Heart right ventricle (tissue), 16 donors: ENCODE results near the gene PLA2G4A. TPM values are rescaled to one million over a fixed set of nuclear protein-coding genes. Genes with fewer than 3 reads are reported as not detected.
A peak's percentile ranks its signal among the peaks of the same experiment; 100 is the strongest.

Experiments
- ATAC-seq, 8 donors: fragments of 200-7000 bp; cut with Tn5 transposase; one replicate each; pipeline ENCODE4 v1.9.1; 2020; ENCODE audit warnings: mild to moderate bottlenecking in 8 of 8, moderate library complexity in 8 of 8, moderate number of reproducible peaks in 1 of 8
- DNase-seq, 2 donors: peaks; one replicate each; pipeline ENCODE4 v3.0.0-alpha.2; 2020
- H3K27ac ChIP-seq, 10 donors: fragments of 200-600 bp; sonication (generic) in 2 of 10; one replicate each; pipeline versions ENCODE4 v1.5.0 to v1.8.0; 2020 to 2022; ENCODE audit warnings: mild to moderate bottlenecking in 3 of 10
- H3K27me3 ChIP-seq, 7 donors: fragments of 200-600 bp; one replicate each; pipeline ENCODE4 v1.8.0; 2021 to 2022; ENCODE audit warnings: mild to moderate bottlenecking in 2 of 7
- H3K36me3 ChIP-seq, 9 donors: fragments of 200-600 bp; sonication (generic) in 1 of 9; one replicate each; pipeline versions ENCODE4 v1.5.0 to v1.8.0; 2020 to 2022; ENCODE audit warnings: mild to moderate bottlenecking in 2 of 9
- H3K4me1 ChIP-seq, 9 donors: fragments of 200-600 bp; sonication (generic) in 1 of 9; one replicate each; pipeline versions ENCODE4 v1.5.0 to v1.8.0; 2020 to 2022; ENCODE audit warnings: mild to moderate bottlenecking in 4 of 9
- H3K4me3 ChIP-seq, 10 donors: fragments of 200-600 bp; sonication (generic) in 2 of 10; one replicate each; pipeline versions ENCODE4 v1.5.0 to v1.8.0; 2020 to 2022; ENCODE audit warnings: mild to moderate bottlenecking in 7 of 10, moderate library complexity in 2 of 10
- H3K9me3 ChIP-seq, 11 donors: fragments of 200-600 bp in 10 of 11; sonication (generic) in 2 of 11; one replicate each; pipeline versions ENCODE4 v1.5.0 to v1.8.0; 2013 to 2022; ENCODE audit warnings: mild to moderate bottlenecking in 2 of 11, control low read depth in 1 of 11, moderate library complexity in 1 of 11
- WGBS, 2 donors: extraction: QIAGEN DNeasy Blood & Tissue Kit; methylation state at CpG; one replicate each; pipeline ENCODE4 v1.1.7; 2013; ENCODE audit warnings: inconsistent platforms in 1 of 2; 5-methylcytosine and 5-hydroxymethylcytosine counted together
- intact Hi-C, 10 donors: fragments of 100-400 bp; cut with DNase I; formaldehyde crosslinking; loops; one replicate each; pipeline versions ENCODE4 v1.11.1 to v1.14.2; 2022
- polyA plus RNA-seq, 2 donors: library from polyadenylated mRNA; stranded (reverse); fragments of 200-250 nt; gene quantifications; one replicate each; pipeline ENCODE4 v1.2.3, GENCODE V29; 2013
- total RNA-seq, 10 donors: library from RNA; stranded (reverse); fragmentation: NEBNext Ultra II Directional in 3 of 10; extraction: Animal tissue kit (Norgen Biotek cat#: 25700) in 3 of 10; gene quantifications; one replicate each; pipeline versions ENCODE4 v1.2.1 to v1.2.4, GENCODE V29; 2021 to 2023
- TF ChIP-seq, protein P1 (sequence below), 9 donors: fragments of 200-600 bp; sonication (generic) in 2 of 9; IDR thresholded peaks; one replicate each; pipeline versions ENCODE4 v1.5.0 to v1.8.0; 2021 to 2022; ENCODE audit warnings: antibody characterized with exemption in 9 of 9, mild to moderate bottlenecking in 5 of 9, moderate library complexity in 1 of 9
- donor health status: Arrhythmogenic right ventricular cardiomyopathy.
- donor health status: ischemic (EF 13 %, LVEDD 7.1; RV severe dilation, severe dysfunction).
- donor health status: healthy with polysubstance abuse.
- donor health status: DM: no; HTN: yes; CAD: no.
- donor health status: DM: no; HTN: no; CAD: no.
- donor health status: ischemic (EF 25% LVEDD 6.9; RV normal size, moderate dysfunction).
- donor health status: ischemic (EF 25% LVEDD 5.7; RV mildly dilated, moderate dysfunction).
- donor health status: healthy.
- donor health status: DM: yes; HTN: yes; CAD: no.
- donor health status: Ischemic cardiomyopathy.
- donor health status: ischemic (EF 35%, LVEDD 5.7; RV mildly dilated, moderate dysfunction).
- donor health status: nonischemic (EF 11% LVEDD 7.7; RV severe dilation, severe dysfunction).
- donor health status: DM: yes; HTN: yes; CAD: no.
- donor health status: PGD.
- donor health status: ischemic (EF 29% LVEDD 5.4; RV normal size, mild dysfunction).
- donor health status: nonischemic (EF 23%, LVEDD 6.1; RV moderate dilation, normal function).

Gene PLA2G4A
- total and polyA plus RNA-seq, 12 donors: 0.85 to 2.7 (median 1.9) TPM

GRCh38 chr1:186985889-186986491 lies 157.2 kb downstream of the PLA2G4A start:
- H3K4me1 ChIP-seq: peaks cover 0 to 5% (median 0%) of the 10 kb centered on the region in 9 donors
- H3K27me3 ChIP-seq: no peaks in the 10 kb centered on the region
- DNase-seq: peak in 1 of 2 donors; percentile 10
- H3K27ac ChIP-seq: no peak overlapping the region
- H3K4me3 ChIP-seq: no peak overlapping the region
- WGBS, 2 donors: 5 to 7% methylated on average over 2 of the region's 2 CpGs
- TF ChIP-seq, protein P1, sequence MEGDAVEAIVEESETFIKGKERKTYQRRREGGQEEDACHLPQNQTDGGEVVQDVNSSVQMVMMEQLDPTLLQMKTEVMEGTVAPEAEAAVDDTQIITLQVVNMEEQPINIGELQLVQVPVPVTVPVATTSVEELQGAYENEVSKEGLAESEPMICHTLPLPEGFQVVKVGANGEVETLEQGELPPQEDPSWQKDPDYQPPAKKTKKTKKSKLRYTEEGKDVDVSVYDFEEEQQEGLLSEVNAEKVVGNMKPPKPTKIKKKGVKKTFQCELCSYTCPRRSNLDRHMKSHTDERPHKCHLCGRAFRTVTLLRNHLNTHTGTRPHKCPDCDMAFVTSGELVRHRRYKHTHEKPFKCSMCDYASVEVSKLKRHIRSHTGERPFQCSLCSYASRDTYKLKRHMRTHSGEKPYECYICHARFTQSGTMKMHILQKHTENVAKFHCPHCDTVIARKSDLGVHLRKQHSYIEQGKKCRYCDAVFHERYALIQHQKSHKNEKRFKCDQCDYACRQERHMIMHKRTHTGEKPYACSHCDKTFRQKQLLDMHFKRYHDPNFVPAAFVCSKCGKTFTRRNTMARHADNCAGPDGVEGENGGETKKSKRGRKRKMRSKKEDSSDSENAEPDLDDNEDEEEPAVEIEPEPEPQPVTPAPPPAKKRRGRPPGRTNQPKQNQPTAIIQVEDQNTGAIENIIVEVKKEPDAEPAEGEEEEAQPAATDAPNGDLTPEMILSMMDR (IDR thresholded peaks at IDR 0.05): peak; percentile 21 to 78 (median 73)
- H3K36me3 ChIP-seq: no peaks in the 10 kb centered on the region
- peak in 6 of 8 donors; percentile 52 to 74 (median 68) for ATAC-seq
- intact Hi-C loops: loop anchor here (1.0 to 10.0 kb wide), 12 partner anchors 301 to 591 kb away; partner anchors contain the start of gene PTGS2 (in 1 of the 10)
- no peaks in the 10 kb centered on the region for H3K9me3 ChIP-seq

- Histone ChIP-seq H3K36me3 (no peaks in the 10 kb centered on the region), H3K4me3 (no peak overlapping the region), H3K9me3 (no peaks in the 10 kb centered on the region), H3K27me3 (no peaks in the 10 kb centered on the region), H3K4me1 (peaks cover 0 to 5% (median 0%) of the 10 kb centered on the region in 9 donors), H3K27ac (no peak overlapping the region)
- intact Hi-C loops: loop anchor here (2.0 to 10.0 kb wide), 10 partner anchors 302 to 592 kb away; partner anchors contain the start of gene PTGS2 (in 1 of the 10)
- TF ChIP-seq, protein P1 (IDR thresholded peaks at IDR 0.05): no peak
- DNase-seq (no peak), ATAC-seq (no peak)
- 74 to 80% methylated on average over 5 of the region's 5 CpGs for WGBS, 2 donors
These were observed 158.3 kb downstream of the PLA2G4A start for GRCh38 chr1:186987065-186987464.

GRCh38 chr1:186987769-186988168 lies 159.0 kb downstream of the PLA2G4A start:
- H3K36me3 ChIP-seq: no peaks in the 10 kb centered on the region
- no peak overlapping the region for H3K4me3 ChIP-seq
- ATAC-seq: no peak
- no peak for DNase-seq
- no peaks in the 10 kb centered on the region for H3K9me3 ChIP-seq
- TF ChIP-seq, protein P1 (IDR thresholded peaks at IDR 0.05): no peak
- peaks cover 0 to 5% (median 0%) of the 10 kb centered on the region in 9 donors for H3K4me1 ChIP-seq
- intact Hi-C loops: loop anchor here (2.0 to 10.0 kb wide), 10 partner anchors 303 to 593 kb away; partner anchors contain the start of gene PTGS2 (in 1 of the 10)
- H3K27me3 ChIP-seq: peaks cover 0 to under 1% (median 0%) of the 10 kb centered on the region in 7 donors
- H3K27ac ChIP-seq: no peak overlapping the region

- intact Hi-C loops: no loop called here
- TF ChIP-seq, protein P1 (IDR thresholded peaks at IDR 0.05): no peak
These were observed 165.2 kb downstream of the PLA2G4A start for GRCh38 chr1:186993996-186994395.

More at GRCh38 chr1:186993996-186994395, 165.2 kb downstream of the PLA2G4A start:
- no peak for ATAC-seq
- DNase-seq: no peak
- Histone ChIP-seq H3K4me1 (no peaks in the 10 kb centered on the region), H3K9me3 (no peaks in the 10 kb centered on the region), H3K27me3 (peaks cover 0 to 6% (median 0%) of the 10 kb centered on the region in 7 donors), H3K36me3 (no peaks in the 10 kb centered on the region), H3K4me3 (no peak overlapping the region), H3K27ac (no peak overlapping the region)
- WGBS, 2 donors: 71 to 81% methylated on average over 3 of the region's 3 CpGs
